CD4-positive, alpha-beta T cell (primary cell): ENCODE results near the gene PTGER3. TPM values are rescaled to one million over a fixed set of nuclear protein-coding genes. Genes with fewer than 3 reads are reported as not detected.
A peak's percentile ranks its signal among the peaks of the same experiment; 100 is the strongest.

ENCODE experiments used
- ATAC-seq: fragments of 200-7000 bp; cut with Tn5 transposase; one replicate; pipeline ENCODE4 v1.10.0; 2022; ENCODE audit warnings: mild to moderate bottlenecking; ENCODE audit not compliant: poor library complexity
- CTCF ChIA-PET: fragments of 350-600 bp; sonication (Branson Sonifier 250); formaldehyde crosslinking; loops from one replicate; lab custom pipeline; 2021; ENCODE audit warnings: antibody characterized with exemption, inconsistent platforms; lab: Charles Lee
- POLR2A ChIA-PET: fragments of 350-600 bp; sonication (Branson Sonifier 250); formaldehyde crosslinking; loops from one replicate; lab custom pipeline; 2021; ENCODE audit warnings: antibody characterized with exemption, inconsistent platforms; lab: Charles Lee
- DNase-seq, 14 experiments: peaks; one replicate each; pipeline ENCODE4 v3.0.0-alpha.2; 2013 to 2020; ENCODE audit warnings: mixed read lengths in 2 of 14
- H3K27ac ChIP-seq, 2 donors: one replicate each; pipeline versions ENCODE4 v1.5.1 to v1.7.0; 2013; ENCODE audit warnings: low read length in 2 of 2, low read depth in 1 of 2, mild to moderate bottlenecking in 1 of 2
- H3K27me3 ChIP-seq, 2 experiments: 1 replicate in 1 of 2; 2 replicates in 1 of 2; pipeline versions ENCODE4 v1.6.1 to v1.7.0; 2013; ENCODE audit warnings: low read length in 2 of 2, control low read depth in 1 of 2, mild to moderate bottlenecking in 1 of 2, moderate library complexity in 1 of 2; ENCODE audit not compliant: insufficient read depth in 2 of 2, control insufficient read depth in 1 of 2
- H3K36me3 ChIP-seq: one replicate; pipeline ENCODE4 v1.6.1; 2013; ENCODE audit warnings: low read length, control low read depth; ENCODE audit not compliant: insufficient read depth
- H3K4me1 ChIP-seq: one replicate; pipeline ENCODE4 v1.6.1; 2013; ENCODE audit warnings: low read length, control low read depth; ENCODE audit not compliant: insufficient read depth
- H3K4me3 ChIP-seq: one replicate; pipeline ENCODE4 v1.5.1; 2013; ENCODE audit warnings: mild to moderate bottlenecking, low read length, moderate library complexity
- H3K9me3 ChIP-seq, 2 experiments: 1 replicate in 1 of 2; 2 replicates in 1 of 2; pipeline versions ENCODE4 v1.6.1 to v1.7.0; 2013; ENCODE audit warnings: low read length in 2 of 2, mild to moderate bottlenecking in 2 of 2, control low read depth in 1 of 2, moderate library complexity in 1 of 2; ENCODE audit not compliant: control insufficient read depth in 1 of 2, insufficient read depth in 1 of 2
- H3K27ac Mint-ChIP-seq: one replicate; pipeline ENCODE4 v1.8.0; 2020; ENCODE audit warnings: mixed read lengths
- H3K27me3 Mint-ChIP-seq: one replicate; pipeline ENCODE4 v1.8.0; 2021; ENCODE audit warnings: mixed read lengths
- H3K36me3 Mint-ChIP-seq: one replicate; pipeline ENCODE4 v1.8.0; 2021; ENCODE audit warnings: low read depth, mixed read lengths
- H3K4me1 Mint-ChIP-seq: one replicate; pipeline ENCODE4 v1.8.0; 2021; ENCODE audit warnings: low read depth, mixed read lengths
- H3K4me3 Mint-ChIP-seq: one replicate; pipeline ENCODE4 v1.8.0; 2020; ENCODE audit warnings: mild to moderate bottlenecking, mixed read lengths
- H3K9me3 Mint-ChIP-seq: one replicate; pipeline ENCODE4 v1.8.0; 2020; ENCODE audit warnings: mixed read lengths
- intact Hi-C, 2 experiments: fragments of 100-400 bp; cut with DNase I in 1 of 2; cut with micrococcal nuclease in 1 of 2; formaldehyde crosslinking; loops; one replicate each; pipeline versions ENCODE4 v1.15.1 to v1.9.0; 2023 to 2025; cut with DNase I, micrococcal nuclease
- total RNA-seq, 174 experiments: library from RNA in 2 of 174; stranded (reverse) in 2 of 174; gene quantifications; one replicate each; pipeline ENCODE4 v1.2.3 and lab custom pipeline; 2021 to 2026
- TF ChIP-seq, protein P1 (sequence below): fragments of 200-600 bp; IDR thresholded peaks from one replicate; pipeline ENCODE4 v1.8.0; 2022; ENCODE audit warnings: antibody characterized with exemption, mild to moderate bottlenecking

Gene PTGER3
- total RNA-seq, 2 experiments from 2014 or later = not detected

DNA sequence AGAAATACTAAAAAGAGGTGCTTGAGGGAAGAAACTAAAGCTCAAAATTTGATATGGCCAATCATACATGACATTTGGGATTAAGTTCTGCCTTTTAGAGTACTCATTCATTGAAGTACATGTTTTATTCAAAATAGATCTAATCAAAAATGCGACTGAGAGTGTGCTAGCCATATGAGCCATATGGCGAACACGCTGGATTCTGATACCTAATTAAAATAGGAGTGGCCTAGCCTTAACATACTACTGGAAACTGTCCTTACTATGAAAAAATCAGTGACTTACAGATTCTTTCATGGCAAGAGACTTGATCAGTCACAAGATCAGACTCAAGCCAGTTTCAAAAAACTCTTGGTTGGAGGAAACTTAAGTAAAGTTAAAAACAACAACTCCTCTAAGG lies 73.9 kb downstream of the PTGER3 start:
- TF ChIP-seq, protein P1, sequence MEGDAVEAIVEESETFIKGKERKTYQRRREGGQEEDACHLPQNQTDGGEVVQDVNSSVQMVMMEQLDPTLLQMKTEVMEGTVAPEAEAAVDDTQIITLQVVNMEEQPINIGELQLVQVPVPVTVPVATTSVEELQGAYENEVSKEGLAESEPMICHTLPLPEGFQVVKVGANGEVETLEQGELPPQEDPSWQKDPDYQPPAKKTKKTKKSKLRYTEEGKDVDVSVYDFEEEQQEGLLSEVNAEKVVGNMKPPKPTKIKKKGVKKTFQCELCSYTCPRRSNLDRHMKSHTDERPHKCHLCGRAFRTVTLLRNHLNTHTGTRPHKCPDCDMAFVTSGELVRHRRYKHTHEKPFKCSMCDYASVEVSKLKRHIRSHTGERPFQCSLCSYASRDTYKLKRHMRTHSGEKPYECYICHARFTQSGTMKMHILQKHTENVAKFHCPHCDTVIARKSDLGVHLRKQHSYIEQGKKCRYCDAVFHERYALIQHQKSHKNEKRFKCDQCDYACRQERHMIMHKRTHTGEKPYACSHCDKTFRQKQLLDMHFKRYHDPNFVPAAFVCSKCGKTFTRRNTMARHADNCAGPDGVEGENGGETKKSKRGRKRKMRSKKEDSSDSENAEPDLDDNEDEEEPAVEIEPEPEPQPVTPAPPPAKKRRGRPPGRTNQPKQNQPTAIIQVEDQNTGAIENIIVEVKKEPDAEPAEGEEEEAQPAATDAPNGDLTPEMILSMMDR = no peak
- Mint-ChIP-seq H3K9me3 (no peaks in the 10 kb centered on the region), H3K27me3 (peaks cover 3% of the 10 kb centered on the region), H3K4me3 (no peak overlapping the region), H3K36me3 (no peaks in the 10 kb centered on the region), H3K27ac (no peak overlapping the region), H3K4me1 (no peaks in the 10 kb centered on the region)
- DNase-seq = no peak
- no peak overlapping the region for H3K4me3 ChIP-seq
- H3K4me1 ChIP-seq = no peaks in the 10 kb centered on the region
- POLR2A ChIA-PET = no interaction called here
- intact Hi-C loops = no loop called here
- no peak for ATAC-seq
- no peaks in the 10 kb centered on the region for H3K9me3 ChIP-seq
- no peaks in the 10 kb centered on the region for H3K36me3 ChIP-seq
- no peaks in the 10 kb centered on the region for H3K27me3 ChIP-seq
- CTCF ChIA-PET = no interaction called here
- no peak overlapping the region for H3K27ac ChIP-seq

DNA sequence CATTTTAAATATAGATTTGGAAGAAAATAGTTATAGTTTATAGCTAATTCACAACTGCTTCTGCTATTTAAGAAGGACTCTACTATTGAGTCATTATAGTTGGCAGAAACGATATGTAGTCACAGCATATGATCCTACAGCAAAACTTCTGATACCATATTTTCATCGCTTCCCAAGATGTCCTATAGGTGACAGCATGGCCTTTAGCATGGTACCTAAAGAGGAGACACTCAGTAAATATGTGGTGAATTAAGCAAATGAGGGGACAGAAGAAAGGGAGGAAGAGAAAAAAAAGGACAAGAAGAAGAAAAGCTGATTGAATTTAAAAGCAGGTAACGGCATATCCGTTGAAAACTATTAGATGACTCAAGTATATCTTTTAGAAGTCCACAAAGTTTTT lies 77.2 kb downstream of the PTGER3 start:
- H3K4me1 ChIP-seq = no peaks in the 10 kb centered on the region
- TF ChIP-seq, protein P1 = no peak
- no peaks in the 10 kb centered on the region for H3K36me3 Mint-ChIP-seq

DNA sequence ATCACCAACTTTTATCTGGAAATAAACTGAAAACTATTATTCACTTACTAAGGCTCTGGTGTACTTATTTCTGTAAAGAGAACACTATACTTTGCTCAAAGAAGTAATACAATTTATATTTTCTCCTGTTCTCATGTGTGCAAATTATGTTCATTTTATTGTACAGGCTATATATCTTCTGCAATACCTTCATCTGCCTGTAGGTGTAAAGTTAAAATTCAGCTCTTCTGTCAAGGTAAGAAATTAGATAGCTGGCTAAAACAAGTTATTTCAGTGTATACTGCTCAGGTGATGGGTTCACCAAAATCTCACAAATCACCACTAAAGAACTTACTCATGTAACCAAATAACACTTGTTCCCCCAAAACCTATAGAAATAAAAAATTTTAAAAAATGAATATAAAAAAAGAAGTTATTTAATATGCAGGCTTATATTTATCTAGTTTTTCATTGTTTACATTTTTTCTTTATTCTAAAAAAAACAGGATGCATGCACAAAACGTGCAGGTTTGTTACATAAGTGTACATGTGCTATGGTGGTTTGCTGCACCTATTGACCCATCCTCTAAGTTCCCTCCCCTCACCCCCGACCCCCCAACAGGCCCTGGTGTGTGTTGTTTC lies 81.5 kb downstream of the PTGER3 start:
- ATAC-seq = no peak
- ChIA-PET CTCF (no interaction called here), POLR2A (no interaction called here)
- no peaks in the 10 kb centered on the region for H3K4me1 Mint-ChIP-seq
- no peaks in the 10 kb centered on the region for H3K27me3 ChIP-seq
- no peak overlapping the region for H3K27ac ChIP-seq
- H3K36me3 Mint-ChIP-seq = no peaks in the 10 kb centered on the region
- intact Hi-C loops = no loop called here
- DNase-seq = peak in 1 of 14 experiments; percentile 7
- no peak overlapping the region for H3K27ac Mint-ChIP-seq
- no peaks in the 10 kb centered on the region for H3K4me1 ChIP-seq
- no peak overlapping the region for H3K4me3 ChIP-seq
- TF ChIP-seq, protein P1 = peak; percentile 52
- H3K9me3 Mint-ChIP-seq = no peaks in the 10 kb centered on the region
- H3K4me3 Mint-ChIP-seq = no peak overlapping the region
- H3K36me3 ChIP-seq = no peaks in the 10 kb centered on the region
- no peaks in the 10 kb centered on the region for H3K27me3 Mint-ChIP-seq
- H3K9me3 ChIP-seq = peaks cover 0 to 6% of the 10 kb centered on the region in 2 experiments

More for the DNA sequence above, 77.2 kb downstream of the PTGER3 start:
- Histone ChIP-seq H3K27me3 (no peaks in the 10 kb centered on the region), H3K36me3 (no peaks in the 10 kb centered on the region), H3K4me3 (no peak overlapping the region), H3K27ac (no peak overlapping the region), H3K9me3 (no peaks in the 10 kb centered on the region)
- H3K27ac Mint-ChIP-seq = no peak overlapping the region
- POLR2A ChIA-PET = no interaction called here
- no peaks in the 10 kb centered on the region for H3K27me3 Mint-ChIP-seq
- no peak for ATAC-seq
- intact Hi-C loops = no loop called here
- no peaks in the 10 kb centered on the region for H3K4me1 Mint-ChIP-seq
- no peak for DNase-seq
- H3K9me3 Mint-ChIP-seq = no peaks in the 10 kb centered on the region
- CTCF ChIA-PET = no interaction called here
- H3K4me3 Mint-ChIP-seq = no peak overlapping the region
